ENCODE data around the gene HRH1.

HRH1 gene

GRCh38 chr3:11187681-11188080 lies 33.4 kb downstream of the HRH1 start:
- H3K9me2 ChIP-seq (ENCODE audit: low read depth, low read length), result no peaks in the 10 kb centered on the region
- no peak overlapping the region for H3K4me3 ChIP-seq (ENCODE audit: low read depth, low read length, poor library complexity, severe bottlenecking)
- H3K9ac ChIP-seq (ENCODE audit: low read length), result no peak overlapping the region
- H3K9me3 ChIP-seq (ENCODE audit: low read length), result no peaks in the 10 kb centered on the region
- no peaks in the 10 kb centered on the region for H3K79me2 ChIP-seq (ENCODE audit: insufficient read depth, low read length)
- no peaks in the 10 kb centered on the region for H3K27me3 ChIP-seq (ENCODE audit: insufficient read depth, low read length)
- H3K36me3 ChIP-seq (ENCODE audit: insufficient read depth, low read length), result no peaks in the 10 kb centered on the region
- no peak overlapping the region for H3K4me2 ChIP-seq (ENCODE audit: low read length)
- no peaks in the 10 kb centered on the region for H4K20me1 ChIP-seq (ENCODE audit: insufficient read depth, low read length)
- H2AFZ ChIP-seq (ENCODE audit: low read length), result no peak overlapping the region
- no peak for TF ChIP-seq EZH2 (IDR thresholded peaks at IDR 0.05; ENCODE audit: borderline replicate concordance, low read length)
- H3F3A ChIP-seq (ENCODE audit: insufficient read depth, low read length), result no peaks in the 10 kb centered on the region
- no peaks in the 10 kb centered on the region for H3K4me1 ChIP-seq (ENCODE audit: insufficient read depth, low read length, severe bottlenecking)
- no peak overlapping the region for H3K27ac ChIP-seq (ENCODE audit: low read depth, low read length, poor library complexity, severe bottlenecking)

- no peaks in the 10 kb centered on the region for H3K36me3 ChIP-seq (ENCODE audit: insufficient read depth, low read length)
- no peaks in the 10 kb centered on the region for H3K79me2 ChIP-seq (ENCODE audit: insufficient read depth, low read length)
- no peaks in the 10 kb centered on the region for H3K27me3 ChIP-seq (ENCODE audit: insufficient read depth, low read length)
- H3K4me3 ChIP-seq (ENCODE audit: low read depth, low read length, poor library complexity, severe bottlenecking), result no peak overlapping the region
- no peak overlapping the region for H2AFZ ChIP-seq (ENCODE audit: low read length)
- H3K9ac ChIP-seq (ENCODE audit: low read length), result no peak overlapping the region
- no peak for TF ChIP-seq CTCF (IDR thresholded peaks at IDR 0.05; ENCODE audit: low read length)
- TF ChIP-seq EZH2 (IDR thresholded peaks at IDR 0.05; ENCODE audit: borderline replicate concordance, low read length), result no peak
- H3F3A ChIP-seq (ENCODE audit: insufficient read depth, low read length), result no peaks in the 10 kb centered on the region
- H3K9me2 ChIP-seq (ENCODE audit: low read depth, low read length), result no peaks in the 10 kb centered on the region
- H3K4me1 ChIP-seq (ENCODE audit: insufficient read depth, low read length, severe bottlenecking), result no peaks in the 10 kb centered on the region
- no peaks in the 10 kb centered on the region for H4K20me1 ChIP-seq (ENCODE audit: insufficient read depth, low read length)
- no peak overlapping the region for H3K27ac ChIP-seq (ENCODE audit: low read depth, low read length, poor library complexity, severe bottlenecking)
- H3K4me2 ChIP-seq (ENCODE audit: low read length), result no peak overlapping the region
- H3K9me3 ChIP-seq (ENCODE audit: low read length), result no peaks in the 10 kb centered on the region
Measured at GRCh38 chr3:11188231-11188630, 33.9 kb downstream of the HRH1 start.

GRCh38 chr3:11195201-11195600 lies 40.9 kb downstream of the HRH1 start:
- no peaks in the 10 kb centered on the region for H3K9me3 ChIP-seq (ENCODE audit: low read length)
- H3K27me3 ChIP-seq (ENCODE audit: insufficient read depth, low read length), result 0 out of 2 replicates have a peak, but pooled peaks cover 3% of the 10 kb centered on the region
- no peaks in the 10 kb centered on the region for H3K9me2 ChIP-seq (ENCODE audit: low read depth, low read length)
- H2AFZ ChIP-seq (ENCODE audit: low read length), result no peak overlapping the region
- no peak overlapping the region for H3K4me3 ChIP-seq (ENCODE audit: low read depth, low read length, poor library complexity, severe bottlenecking)
- H4K20me1 ChIP-seq (ENCODE audit: insufficient read depth, low read length), result no peaks in the 10 kb centered on the region
- H3K4me2 ChIP-seq (ENCODE audit: low read length), result no peak overlapping the region
- no peaks in the 10 kb centered on the region for H3F3A ChIP-seq (ENCODE audit: insufficient read depth, low read length)
- H3K27ac ChIP-seq (ENCODE audit: low read depth, low read length, poor library complexity, severe bottlenecking), result no peak overlapping the region
- no peaks in the 10 kb centered on the region for H3K4me1 ChIP-seq (ENCODE audit: insufficient read depth, low read length, severe bottlenecking)
- no peak overlapping the region for H3K9ac ChIP-seq (ENCODE audit: low read length)
- H3K79me2 ChIP-seq (ENCODE audit: insufficient read depth, low read length), result no peaks in the 10 kb centered on the region
- no peak for TF ChIP-seq CTCF (IDR thresholded peaks at IDR 0.05; ENCODE audit: low read length)
- TF ChIP-seq EZH2 (IDR thresholded peaks at IDR 0.05; ENCODE audit: borderline replicate concordance, low read length), result no peak
- no peaks in the 10 kb centered on the region for H3K36me3 ChIP-seq (ENCODE audit: insufficient read depth, low read length)

GRCh38 chr3:11195721-11196332 lies 41.5 kb downstream of the HRH1 start:
- no peak overlapping the region for H3K9ac ChIP-seq (ENCODE audit: low read length)
- H3K79me2 ChIP-seq (ENCODE audit: insufficient read depth, low read length), result no peaks in the 10 kb centered on the region
- no peaks in the 10 kb centered on the region for H3K9me3 ChIP-seq (ENCODE audit: low read length)
- no peak overlapping the region for H3K4me3 ChIP-seq (ENCODE audit: low read depth, low read length, poor library complexity, severe bottlenecking)
- H3K27ac ChIP-seq (ENCODE audit: low read depth, low read length, poor library complexity, severe bottlenecking), result no peak overlapping the region
- H3K27me3 ChIP-seq (ENCODE audit: insufficient read depth, low read length), result 0 out of 2 replicates have a peak, but pooled peaks cover 3% of the 10 kb centered on the region
- no peaks in the 10 kb centered on the region for H4K20me1 ChIP-seq (ENCODE audit: insufficient read depth, low read length)
- TF ChIP-seq EZH2 (IDR thresholded peaks at IDR 0.05; ENCODE audit: borderline replicate concordance, low read length), result no peak
- no peak for TF ChIP-seq CTCF (IDR thresholded peaks at IDR 0.05; ENCODE audit: low read length)
- no peaks in the 10 kb centered on the region for H3K36me3 ChIP-seq (ENCODE audit: insufficient read depth, low read length)
- no peaks in the 10 kb centered on the region for H3K4me1 ChIP-seq (ENCODE audit: insufficient read depth, low read length, severe bottlenecking)
- no peaks in the 10 kb centered on the region for H3F3A ChIP-seq (ENCODE audit: insufficient read depth, low read length)
- H3K4me2 ChIP-seq (ENCODE audit: low read length), result no peak overlapping the region
- no peak overlapping the region for H2AFZ ChIP-seq (ENCODE audit: low read length)
- no peaks in the 10 kb centered on the region for H3K9me2 ChIP-seq (ENCODE audit: low read depth, low read length)
